Activated naive CD8-positive, alpha-beta T cell treated with anti-CD3 and anti-CD28 coated beads, Interleukin-2, amount 50 U/mL, for 16 hours (primary cell): ENCODE measurements around the gene BRWD1.
"Not testable (repeated sequence)": the region's sequence is repeated elsewhere in the genome, so short reads cannot be mapped to it uniquely, and the experiment has no call there.

Experiments
- DNase-seq: peaks from one replicate; pipeline ENCODE4 v3.0.0-alpha.2; 2020; ENCODE audit warnings: low read depth, low spot score

Gene BRWD1

DNA sequence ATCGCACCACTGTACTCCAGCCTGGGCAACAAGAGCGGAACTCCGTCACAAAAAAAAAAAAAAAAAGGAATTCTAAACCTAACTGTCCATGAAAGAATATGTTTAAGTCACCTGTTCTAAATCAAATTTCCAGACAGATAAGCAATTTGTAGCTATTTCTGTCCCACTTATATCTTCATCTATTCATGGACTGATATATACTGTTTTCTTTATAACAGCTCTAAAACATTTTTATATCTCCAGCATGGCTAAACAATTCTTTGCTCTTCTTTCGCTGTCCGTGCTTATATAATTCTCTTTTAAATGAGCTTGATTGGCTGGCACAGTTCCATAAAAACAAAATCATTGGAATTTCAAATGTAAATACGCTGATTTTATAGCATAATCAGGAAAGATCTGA is 30.5 kb downstream of the BRWD1 start:
- no peak for DNase-seq

- DNase-seq, result no peak
Measured at GRCh38 chr21:39281853-39282252, 31.6 kb downstream of the BRWD1 start.

DNA sequence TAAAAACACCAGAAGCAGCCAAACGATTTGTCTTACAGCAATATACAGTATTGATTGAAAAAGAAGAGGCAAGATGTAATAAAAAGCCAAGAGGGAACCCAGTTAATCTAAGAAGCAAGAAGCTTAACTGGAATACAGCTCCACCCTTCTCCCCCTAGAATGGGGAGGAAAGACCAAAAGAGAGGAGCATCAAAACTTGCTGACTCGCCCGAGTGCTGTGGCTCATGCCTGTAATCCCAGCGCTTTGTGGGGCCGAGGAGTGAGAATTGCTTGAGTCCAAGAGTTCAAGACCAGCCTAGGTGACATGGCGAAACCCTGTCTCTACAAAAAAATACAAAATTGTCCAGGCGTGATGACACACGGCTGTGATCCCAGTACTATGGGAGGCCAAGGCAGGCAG is 32.2 kb downstream of the BRWD1 start:
- DNase-seq, result no peak

DNA sequence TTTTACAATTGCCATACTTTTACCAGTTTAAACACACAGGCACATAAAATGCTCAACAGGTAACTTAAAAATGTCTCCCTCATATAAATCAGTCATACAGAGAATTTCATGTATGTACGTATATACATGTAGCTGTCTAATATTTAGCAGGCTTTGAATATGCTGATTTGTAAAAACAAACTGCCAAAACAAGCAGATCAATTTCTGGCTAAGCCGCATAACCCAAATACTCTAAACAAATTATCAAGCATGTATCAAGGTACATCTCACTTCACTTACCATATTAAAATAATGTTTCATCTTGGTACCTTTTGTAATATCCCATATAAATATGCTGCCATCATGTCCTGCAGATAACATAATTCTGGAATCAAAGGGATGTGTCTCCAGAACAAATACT is 43.8 kb downstream of the BRWD1 start:
- no peak for DNase-seq

GRCh38 chr21:39265603-39266002 is 47.8 kb downstream of the BRWD1 start:
- no peak for DNase-seq

DNA sequence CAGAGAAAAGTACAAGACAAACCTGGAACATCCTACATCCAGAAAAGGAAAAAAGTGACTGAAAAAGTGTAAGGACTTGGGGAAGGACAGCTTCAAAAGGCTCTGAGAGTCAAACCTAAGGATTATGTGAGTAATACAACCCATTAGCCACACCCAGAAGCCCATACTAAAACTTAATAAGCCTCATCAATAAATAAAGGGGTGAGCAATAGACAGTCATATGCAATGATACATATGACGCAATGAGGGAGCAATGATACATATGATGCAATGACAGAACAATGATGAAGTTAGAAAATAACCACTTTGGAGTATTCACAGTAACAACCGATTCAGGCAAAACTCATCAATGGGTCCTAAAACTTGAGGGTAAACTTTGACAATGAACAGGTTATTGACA is 50.1 kb downstream of the BRWD1 start:
- no peak for DNase-seq

- DNase-seq, result no peak
Measured at GRCh38 chr21:39258207-39258606, 55.2 kb downstream of the BRWD1 start.

DNA sequence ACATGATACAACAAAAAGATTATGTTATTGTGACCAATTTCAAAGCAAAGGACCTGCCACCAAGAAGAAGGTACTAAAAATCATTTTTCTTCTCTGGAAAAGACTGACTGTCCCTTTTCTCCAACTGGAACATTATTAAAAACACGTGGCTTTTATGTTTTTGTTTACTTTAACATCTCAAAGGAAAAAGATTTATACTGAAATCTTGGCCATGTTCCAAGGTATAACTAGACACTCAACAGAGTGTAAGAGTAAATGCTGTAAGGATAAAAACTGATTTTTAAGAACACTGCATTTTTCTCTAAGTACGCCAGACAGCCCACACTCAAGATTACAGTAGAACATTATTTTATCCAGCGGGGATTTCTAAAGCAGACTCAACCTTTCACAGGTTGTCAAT is 62.1 kb downstream of the BRWD1 start:
- no peak for DNase-seq

DNA sequence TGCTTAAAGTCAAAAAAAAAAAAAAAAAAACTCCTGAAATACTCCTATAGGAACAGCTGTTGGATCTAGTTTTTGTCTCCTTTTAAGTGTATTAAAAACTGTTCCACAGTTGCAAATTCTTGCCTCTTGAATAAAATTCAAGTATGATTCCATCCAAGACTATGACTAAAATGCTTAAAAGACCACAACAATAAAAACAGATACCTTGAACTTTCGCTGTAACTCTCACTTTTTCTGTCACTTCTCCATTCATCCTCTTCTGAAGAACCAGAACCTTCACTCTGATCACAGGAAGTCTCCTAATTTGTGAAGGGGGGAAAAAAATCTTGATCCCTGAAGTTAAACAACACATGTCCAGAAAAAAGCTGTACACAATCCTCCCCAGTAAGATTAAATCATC is 75.2 kb downstream of the BRWD1 start:
- DNase-seq, result no peak

GRCh38 chr21:39232861-39233291 is 80.6 kb downstream of the BRWD1 start:
- DNase-seq, result no peak

DNA sequence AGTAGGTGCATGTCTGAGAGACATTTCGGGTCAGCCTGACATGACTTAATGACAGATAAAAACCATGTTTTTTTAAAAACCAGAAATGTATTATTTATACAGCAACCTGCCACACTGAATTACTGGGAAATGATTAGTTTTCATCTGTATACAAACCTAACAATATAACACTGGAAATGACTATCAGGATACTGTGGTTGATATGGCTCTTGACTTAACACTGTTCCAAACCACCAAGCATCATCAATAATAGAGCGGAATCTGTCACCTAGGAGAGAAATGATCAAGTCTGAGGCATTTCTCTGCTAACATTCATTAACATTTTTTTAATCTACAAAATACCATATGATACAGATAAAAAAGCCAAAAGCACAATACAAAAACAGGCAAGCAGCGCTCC is 88.5 kb downstream of the BRWD1 start:
- no peak for DNase-seq

DNA sequence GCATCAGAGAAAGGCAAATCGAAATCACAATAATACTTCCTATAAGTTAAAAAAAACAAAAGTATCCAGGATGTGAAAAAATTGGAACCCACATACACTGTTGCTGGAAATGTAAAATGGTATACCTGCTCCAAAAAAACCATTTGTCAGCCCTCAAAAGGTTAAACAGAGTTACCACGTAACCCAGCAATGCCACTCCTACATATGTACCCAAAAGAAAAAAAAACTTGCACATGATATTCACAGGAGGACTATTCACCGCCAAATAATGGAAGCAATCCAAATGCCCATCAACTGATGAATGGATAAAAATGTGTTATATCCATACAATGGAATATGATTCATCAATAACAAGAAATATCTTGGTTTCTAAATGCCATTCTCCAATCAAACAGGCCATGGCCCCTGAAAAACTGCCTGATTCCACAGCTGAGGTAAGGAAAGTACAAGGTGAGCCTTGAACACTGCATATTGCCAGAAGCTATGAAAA is 91.4 kb downstream of the BRWD1 start:
- DNase-seq, result no peak

GRCh38 chr21:39221282-39221996 is 92.0 kb downstream of the BRWD1 start:
- DNase-seq, result no peak

- DNase-seq, result not testable (repeated sequence)
Measured at GRCh38 chr21:39220875-39221274, 92.6 kb downstream of the BRWD1 start.

DNA sequence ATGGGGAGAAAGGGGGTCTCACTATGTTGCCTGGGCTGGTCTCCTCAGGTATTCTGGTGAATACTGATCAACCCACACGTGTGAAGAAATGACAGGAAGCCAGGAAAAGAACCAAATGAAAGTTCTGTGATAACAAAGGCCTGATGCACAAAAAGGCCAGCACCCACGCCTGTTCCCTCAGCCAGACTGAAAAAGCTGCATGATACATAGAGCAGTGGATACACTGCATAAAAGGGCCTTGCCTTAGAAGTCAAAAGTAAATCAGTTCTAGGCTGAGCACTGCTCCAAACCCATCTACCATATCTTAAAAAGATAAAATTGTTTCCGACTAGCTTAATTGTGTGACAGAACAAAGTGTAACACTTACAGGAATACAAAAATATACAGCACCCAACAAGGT is 93.3 kb downstream of the BRWD1 start:
- DNase-seq, result no peak

GRCh38 chr21:39218082-39218409 is 95.4 kb downstream of the BRWD1 start:
- DNase-seq, result no peak

DNA sequence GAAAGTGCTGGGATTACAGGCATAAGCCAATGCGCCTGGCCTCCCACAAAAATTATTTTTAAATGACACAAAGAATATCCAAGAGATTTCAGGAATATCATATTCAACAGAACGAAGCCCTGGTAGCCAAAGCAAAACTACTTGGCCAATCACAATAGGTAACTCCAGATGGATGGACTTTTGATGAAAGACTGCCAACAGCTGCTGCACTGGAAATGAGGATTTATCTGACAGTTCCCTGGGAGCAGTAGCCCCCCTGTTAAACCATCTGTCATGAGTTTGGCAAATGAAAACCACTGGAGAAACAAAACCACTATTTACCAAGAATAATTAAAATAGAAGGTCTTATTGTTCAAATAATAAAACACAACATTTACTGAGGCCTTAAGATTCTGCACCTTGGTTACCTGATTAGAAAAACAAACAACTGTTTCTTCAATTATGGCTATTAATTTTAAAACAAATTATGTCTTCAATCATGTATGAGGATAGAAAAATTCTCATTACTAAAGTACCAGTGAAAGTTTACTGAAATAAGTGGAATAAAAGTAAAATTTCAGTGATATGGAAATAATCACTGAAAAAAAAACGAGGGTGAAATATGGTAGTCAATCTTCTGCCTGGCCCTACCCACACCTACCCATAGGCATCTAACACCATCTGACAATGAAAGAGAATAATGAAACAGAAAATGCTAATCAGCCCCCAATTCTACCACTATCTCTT is 95.9 kb downstream of the BRWD1 start:
- DNase-seq, result no peak

DNA sequence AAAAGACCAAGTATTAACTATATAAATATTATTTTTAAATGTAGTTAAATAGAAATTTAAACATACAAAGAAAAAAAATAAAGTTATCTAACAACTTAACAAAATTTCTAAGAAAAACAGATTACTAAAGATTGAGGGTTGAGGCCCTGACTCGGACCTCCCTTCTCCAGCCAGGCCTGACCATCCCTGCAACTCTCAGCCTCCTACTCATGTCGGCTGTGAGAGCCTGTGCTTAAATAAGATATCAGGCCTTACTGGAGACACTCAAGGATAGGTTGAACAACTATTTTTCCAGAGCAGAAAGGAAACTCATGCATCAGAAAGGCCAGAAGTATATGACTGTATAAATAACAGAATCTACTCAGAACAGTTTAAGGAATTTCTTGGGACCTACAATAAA is 97.1 kb downstream of the BRWD1 start:
- no peak for DNase-seq

DNA sequence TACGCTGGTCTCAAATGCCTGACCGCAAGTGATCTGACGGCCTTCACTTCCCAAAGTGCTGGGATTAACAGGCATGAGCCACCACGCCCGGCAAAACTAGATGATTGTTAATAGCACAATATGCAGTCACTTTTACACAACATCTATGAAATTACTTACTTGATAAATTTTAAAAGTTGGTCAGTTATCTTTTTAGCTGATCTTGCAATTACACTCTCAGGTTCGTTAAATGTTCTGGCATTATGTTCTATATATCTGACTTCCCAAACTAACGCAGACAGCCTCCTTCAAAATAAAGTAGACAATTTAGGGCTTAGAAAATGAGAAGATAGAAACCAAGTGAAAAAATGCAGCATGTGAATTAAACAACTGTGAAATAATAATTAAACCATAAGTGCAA is 98.4 kb downstream of the BRWD1 start:
- DNase-seq, result no peak

DNA sequence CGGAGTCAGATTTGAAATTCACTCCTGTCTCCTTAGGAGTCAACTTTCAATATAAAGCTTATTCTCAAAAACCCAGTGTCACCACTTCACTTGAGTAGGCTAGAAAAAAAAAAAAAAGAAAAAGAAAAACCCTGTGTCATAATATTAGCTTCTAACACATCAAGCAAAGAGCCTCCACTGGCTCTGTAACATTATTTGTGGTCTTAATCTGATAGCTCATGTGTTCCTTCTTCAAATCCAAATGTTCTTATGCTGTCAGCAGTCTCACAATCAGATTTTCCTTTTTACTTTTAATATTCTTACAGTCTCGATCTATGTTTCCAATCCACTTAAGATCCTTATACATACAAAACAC is 104.1 kb downstream of the BRWD1 start:
- no peak for DNase-seq

DNA sequence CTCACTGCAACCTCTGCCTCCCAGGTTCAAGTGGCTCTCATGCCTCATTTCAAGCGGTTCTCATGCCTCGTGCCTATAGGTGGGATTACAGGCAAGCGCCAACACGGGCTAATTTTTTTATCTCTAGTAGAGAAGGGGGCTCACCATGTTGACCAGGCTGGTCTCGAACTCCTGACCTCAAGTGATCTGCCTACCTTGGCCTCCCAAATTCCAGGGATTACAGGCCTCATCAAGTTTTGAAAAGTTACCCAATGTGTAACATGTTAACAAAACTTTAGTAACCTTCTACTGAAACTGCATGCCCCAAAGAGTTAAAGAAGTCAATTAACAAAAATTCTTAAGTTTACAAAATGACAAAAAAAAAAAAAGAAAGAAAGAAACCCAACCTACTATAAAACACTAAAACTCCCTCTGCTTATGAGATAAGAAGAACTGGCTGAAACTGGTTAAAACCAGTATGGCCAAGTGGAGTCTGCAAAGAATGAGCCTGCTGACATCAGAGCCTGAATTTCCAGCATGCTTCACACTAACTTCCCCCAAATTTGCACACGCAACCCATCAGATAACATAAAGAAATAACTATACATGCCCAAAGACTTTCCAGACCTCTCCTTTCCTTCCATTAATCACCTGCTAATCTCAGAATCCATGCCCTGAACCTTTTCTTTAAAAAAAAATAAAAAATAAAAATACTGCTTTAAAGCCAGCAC is 104.7 kb downstream of the BRWD1 start:
- DNase-seq, result no peak

DNA sequence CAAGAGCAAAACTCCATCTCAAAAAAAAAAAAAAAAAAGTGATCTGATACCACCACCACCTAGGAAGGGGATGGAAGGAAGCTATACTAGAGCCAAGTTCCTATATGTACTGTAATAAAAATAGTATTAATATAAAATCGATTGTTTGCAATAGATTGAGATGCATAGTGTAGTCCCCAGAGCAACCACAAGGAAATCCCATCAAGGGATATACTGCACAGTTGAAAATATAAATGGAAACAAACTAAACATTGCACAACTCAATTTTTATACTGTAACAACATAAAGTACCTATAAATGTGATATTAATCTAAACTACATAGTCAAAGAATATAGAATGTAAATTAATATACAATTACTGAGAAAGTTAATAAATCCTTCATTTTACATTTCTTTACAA is 109.3 kb downstream of the BRWD1 start:
- DNase-seq, result no peak

GRCh38 chr21:39198800-39199199 is 114.6 kb downstream of the BRWD1 start:
- DNase-seq, result no peak
